ENCODE results near the gene RELN. TPM values are rescaled to one million over a fixed set of nuclear protein-coding genes. Genes with fewer than 3 reads are reported as not detected.

The RELN gene
- total and polyA plus RNA-seq, 2 of the 13 experiments (the other 11 are each of a cell fraction or from before 2014, with no cell fraction given): 315 to 332 TPM

GRCh38 chr7:103683348-103683747 is 306.1 kb downstream of the RELN start:
- no peak for ATAC-seq
- BruUV-seq (replicated peaks): no TSS peak
- WGBS (ENCODE audit: low lambda C conversion rate): 80% methylated on average over 2 of the region's 2 CpGs
- intact Hi-C loops (cut with micrococcal nuclease; ENCODE audit: unreplicated experiment) (no loop called here), in situ Hi-C loops (cut with HindIII; ENCODE audit: extremely low pct_ligation_motif_present, low pct_unique_long_range_greater_than_20kb) (no loop called here)
- H3K4me1 ChIP-seq (ENCODE audit: insufficient read depth, low read length): peaks cover 30% of the 10 kb centered on the region
- ChIA-PET POLR2A (no interaction called here), CTCF (ENCODE audit: low intra/inter-chr PET ratio, low total read pairs) (no interaction called here)
- no peak overlapping the region for H3K4me3 ChIP-seq (replicated peaks in 1 of 3; ENCODE audit: insufficient read depth in 1 of 3, low read depth in 2 of 3, low read length in 3 of 3)
- TF ChIP-seq ZSCAN29 (CRISPR knock-in tag; conservative IDR thresholded peaks at IDR 0.05) (no peak), ZNF546 (CRISPR knock-in tag; conservative IDR thresholded peaks at IDR 0.05) (no peak), ATF7 (IDR thresholded peaks at IDR 0.05) (peak; percentile 62), ATF7 (CRISPR knock-in tag; IDR thresholded peaks at IDR 0.05) (no peak), KDM5B (CRISPR knock-in tag; IDR thresholded peaks at IDR 0.05; ENCODE audit: borderline replicate concordance) (no peak), CREB1 (IDR thresholded peaks at IDR 0.05) (peak; percentile 55; the same call in 1 of the 2 replicates), CREB1 (CRISPR knock-in tag; IDR thresholded peaks at IDR 0.05) (no peak), ISX (CRISPR knock-in tag; conservative IDR thresholded peaks at IDR 0.05) (no peak)
- no peak overlapping the region for H3K27ac ChIP-seq (ENCODE audit: extremely low read length, insufficient read depth, low read length)
- DNase-seq (ENCODE audit: low spot score): no peak
- H4K20me1 ChIP-seq (ENCODE audit: insufficient read depth, low read length): no peaks in the 10 kb centered on the region
- no peaks in the 10 kb centered on the region for H3K79me2 ChIP-seq (ENCODE audit: insufficient read depth, low read length)
- H2AFZ ChIP-seq (ENCODE audit: low read length): no peak overlapping the region
- H3K9ac ChIP-seq (ENCODE audit: insufficient read depth, low read depth, low read length): no peak overlapping the region
- no peak overlapping the region for H3K4me2 ChIP-seq (ENCODE audit: low read depth, low read length)
- H3K27me3 ChIP-seq (ENCODE audit: control insufficient read depth in 1 of 2, insufficient read depth in 2 of 2, low read length in 2 of 2): no peaks in the 10 kb centered on the region
- H3K36me3 ChIP-seq (replicated peaks in 1 of 2; ENCODE audit: control insufficient read depth in 1 of 2, insufficient read depth in 2 of 2, low read length in 2 of 2): peaks cover 0 to 8% of the 10 kb centered on the region in 2 experiments; a peak in 2 of 5 replicates
- no peak for FAIRE-seq
- no peaks in the 10 kb centered on the region for H3K9me3 ChIP-seq (ENCODE audit: low read length)

GRCh38 chr7:103680161-103681144 is 309.0 kb downstream of the RELN start:
- no peaks in the 10 kb centered on the region for H3K79me2 ChIP-seq (ENCODE audit: insufficient read depth, low read length)
- DNase-seq (ENCODE audit: low spot score) (no peak), ATAC-seq (peak; percentile 84), FAIRE-seq (no peak)
- 75% methylated on average over 6 of the region's 6 CpGs for WGBS (ENCODE audit: low lambda C conversion rate)
- intact Hi-C loops (cut with micrococcal nuclease; ENCODE audit: unreplicated experiment) (no loop called here), in situ Hi-C loops (cut with HindIII; ENCODE audit: extremely low pct_ligation_motif_present, low pct_unique_long_range_greater_than_20kb) (no loop called here)
- H3K9me3 ChIP-seq (ENCODE audit: low read length): no peaks in the 10 kb centered on the region
- H3K4me2 ChIP-seq (ENCODE audit: low read depth, low read length): no peak overlapping the region
- CTCF ChIA-PET (ENCODE audit: low intra/inter-chr PET ratio, low total read pairs): no interaction called here
- POLR2A ChIA-PET: interaction anchor here (0.8 to 1.2 kb wide), 2 partner anchors 10 to 12 kb away, joined by 3 read pairs; no protein-coding TSS in a partner anchor
- H3K27ac ChIP-seq (ENCODE audit: extremely low read length, insufficient read depth, low read length): peak overlapping the region; percentile 9
- H3K36me3 ChIP-seq (replicated peaks in 1 of 2; ENCODE audit: control insufficient read depth in 1 of 2, insufficient read depth in 2 of 2, low read length in 2 of 2): peaks cover 0 to 8% of the 10 kb centered on the region in 2 experiments; a peak in 1 of 5 replicates
- H3K4me3 ChIP-seq (replicated peaks in 1 of 3; ENCODE audit: insufficient read depth in 1 of 3, low read depth in 2 of 3, low read length in 3 of 3): no peak overlapping the region
- H3K4me1 ChIP-seq (ENCODE audit: insufficient read depth, low read length): peaks cover 30% of the 10 kb centered on the region
- H3K9ac ChIP-seq (ENCODE audit: insufficient read depth, low read depth, low read length): no peak overlapping the region
- no peaks in the 10 kb centered on the region for H4K20me1 ChIP-seq (ENCODE audit: insufficient read depth, low read length)
- no TSS peak for BruUV-seq (replicated peaks)
- no peaks in the 10 kb centered on the region for H3K27me3 ChIP-seq (ENCODE audit: control insufficient read depth in 1 of 2, insufficient read depth in 2 of 2, low read length in 2 of 2)
- H2AFZ ChIP-seq (ENCODE audit: low read length): no peak overlapping the region
- TF ChIP-seq TBP (CRISPR knock-in tag; IDR thresholded peaks at IDR 0.05) (no peak), ZNF768 (CRISPR knock-in tag; IDR thresholded peaks at IDR 0.05) (0 out of 2 replicates have a peak, but pooled peaks have one; percentile 58), NCOA5 (CRISPR knock-in tag; IDR thresholded peaks at IDR 0.05) (no peak), ZNF75D (CRISPR knock-in tag; IDR thresholded peaks at IDR 0.05; ENCODE audit: borderline replicate concordance) (no peak), ZNF143 (CRISPR knock-in tag; IDR thresholded peaks at IDR 0.05) (no peak), RBM22 (optimal IDR thresholded peaks at IDR 0.05; ENCODE audit: low read length) (peak; percentile 84), HNF1B (CRISPR knock-in tag; IDR thresholded peaks at IDR 0.05) (no peak)
